HG02642 (cell line): Measurements from ENCODE around the gene PUM2.

Experiments
- ATAC-seq: cut with Tn5 transposase; IDR thresholded peaks from one replicate; pipeline ENCODE4 v1.9.1; 2021; ENCODE audit warnings: mild to moderate bottlenecking; ENCODE audit not compliant: unreplicated experiment, poor library complexity

PUM2 gene

GRCh38 chr2:20346565-20347381 is 3.9 kb downstream of the PUM2 start:
- ATAC-seq, result no peak

- ATAC-seq, result no peak
Observed at GRCh38 chr2:20343128-20343527, 7.5 kb downstream of the PUM2 start.

- no peak for ATAC-seq
Observed at GRCh38 chr2:20339012-20339411, 11.6 kb downstream of the PUM2 start.

- no peak for ATAC-seq
Observed at GRCh38 chr2:20334605-20335203, 15.9 kb downstream of the PUM2 start.

- ATAC-seq, result peak; percentile 53
Observed at GRCh38 chr2:20333738-20334137, 16.9 kb downstream of the PUM2 start.

- ATAC-seq, result no peak
Observed at GRCh38 chr2:20330192-20330591, 20.5 kb downstream of the PUM2 start.

GRCh38 chr2:20327370-20327769 is 23.3 kb downstream of the PUM2 start:
- ATAC-seq, result no peak

GRCh38 chr2:20326163-20326780 is 24.4 kb downstream of the PUM2 start:
- peak; percentile 74 for ATAC-seq

GRCh38 chr2:20322527-20323300 is 27.9 kb downstream of the PUM2 start:
- no peak for ATAC-seq

- no peak for ATAC-seq
Observed at GRCh38 chr2:20317690-20318089, 33.0 kb downstream of the PUM2 start.

GRCh38 chr2:20317197-20317596 is 33.4 kb downstream of the PUM2 start:
- ATAC-seq, result no peak

- ATAC-seq, result no peak
Observed at GRCh38 chr2:20314562-20315501, 35.8 kb downstream of the PUM2 start.

- no peak for ATAC-seq
Observed at GRCh38 chr2:20313659-20314058, 37.0 kb downstream of the PUM2 start.

GRCh38 chr2:20309001-20309400 is 41.6 kb downstream of the PUM2 start:
- no peak for ATAC-seq

GRCh38 chr2:20307311-20307710 is 43.3 kb downstream of the PUM2 start:
- ATAC-seq, result no peak

GRCh38 chr2:20304411-20304810 is 46.2 kb downstream of the PUM2 start:
- ATAC-seq, result no peak

GRCh38 chr2:20303966-20304365 is 46.7 kb downstream of the PUM2 start:
- no peak for ATAC-seq

GRCh38 chr2:20302019-20302418 is 48.6 kb downstream of the PUM2 start:
- ATAC-seq, result no peak

GRCh38 chr2:20300656-20301055 is 50.0 kb downstream of the PUM2 start:
- ATAC-seq, result no peak

GRCh38 chr2:20299113-20299512 is 51.5 kb downstream of the PUM2 start:
- ATAC-seq, result no peak
